HPDE6-E6E7 (cell line): ENCODE data around the gene ACVR1.
A peak's percentile ranks its signal among the peaks of the same experiment; 100 is the strongest.
"Not testable (repeated sequence)": the region's sequence is repeated elsewhere in the genome, so short reads cannot be mapped to it uniquely, and the experiment has no call there.

Experiments used
- DNase-seq: peaks from one replicate; pipeline ENCODE4 v3.0.0; 2011; ENCODE audit warnings: missing footprints; ENCODE audit errors: extremely low spot score

The ACVR1 gene

GRCh38 chr2:157720504-157720903, 155.6 kb downstream of the ACVR1 start:
- DNase-seq = no peak

GRCh38 chr2:157704653-157705052, 171.5 kb downstream of the ACVR1 start:
- not testable (repeated sequence) for DNase-seq

- DNase-seq = not testable (repeated sequence)
Measured at GRCh38 chr2:157704148-157704547, 172.0 kb downstream of the ACVR1 start.

GRCh38 chr2:157699806-157700205, 176.3 kb downstream of the ACVR1 start:
- DNase-seq = no peak

- no peak for DNase-seq
Measured at GRCh38 chr2:157699009-157699408, 177.1 kb downstream of the ACVR1 start.

- no peak for DNase-seq
Measured at GRCh38 chr2:157698430-157698829, 177.7 kb downstream of the ACVR1 start.

GRCh38 chr2:157696036-157696435, 180.1 kb downstream of the ACVR1 start:
- DNase-seq = no peak

GRCh38 chr2:157692768-157693167, 183.4 kb downstream of the ACVR1 start:
- peak; percentile 88 for DNase-seq

GRCh38 chr2:157691695-157692094, 184.4 kb downstream of the ACVR1 start:
- DNase-seq = no peak

- DNase-seq = no peak
Measured at GRCh38 chr2:157691131-157691530, 185.0 kb downstream of the ACVR1 start.
